ENCODE measurements around the gene MYOD1.

DNA sequence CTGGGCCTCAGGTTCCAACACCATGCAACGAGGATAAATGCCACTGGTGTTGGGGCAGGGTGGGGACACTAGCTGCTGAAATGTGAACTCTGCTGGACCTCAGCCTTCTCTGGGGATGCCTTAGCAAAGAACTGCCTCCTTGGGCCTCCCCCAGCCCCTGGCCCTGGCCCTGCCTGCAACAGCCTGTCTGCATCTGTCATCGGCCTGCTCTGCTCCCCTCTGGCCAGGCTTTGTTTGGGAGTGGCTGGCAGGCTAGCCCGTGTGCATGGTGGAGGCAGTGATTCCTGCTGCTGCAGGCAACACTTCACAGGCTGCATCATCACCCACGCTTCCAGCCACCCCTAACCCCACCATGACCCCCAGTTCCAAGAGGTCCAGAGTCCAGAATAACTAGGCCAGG, 11.5 kb upstream of the MYOD1 start:
- no peak for TF ChIP-seq POLR2AphosphoS5 (IDR thresholded peaks at IDR 0.05; ENCODE audit: low read depth, low read length)
- TF ChIP-seq, protein P1, sequence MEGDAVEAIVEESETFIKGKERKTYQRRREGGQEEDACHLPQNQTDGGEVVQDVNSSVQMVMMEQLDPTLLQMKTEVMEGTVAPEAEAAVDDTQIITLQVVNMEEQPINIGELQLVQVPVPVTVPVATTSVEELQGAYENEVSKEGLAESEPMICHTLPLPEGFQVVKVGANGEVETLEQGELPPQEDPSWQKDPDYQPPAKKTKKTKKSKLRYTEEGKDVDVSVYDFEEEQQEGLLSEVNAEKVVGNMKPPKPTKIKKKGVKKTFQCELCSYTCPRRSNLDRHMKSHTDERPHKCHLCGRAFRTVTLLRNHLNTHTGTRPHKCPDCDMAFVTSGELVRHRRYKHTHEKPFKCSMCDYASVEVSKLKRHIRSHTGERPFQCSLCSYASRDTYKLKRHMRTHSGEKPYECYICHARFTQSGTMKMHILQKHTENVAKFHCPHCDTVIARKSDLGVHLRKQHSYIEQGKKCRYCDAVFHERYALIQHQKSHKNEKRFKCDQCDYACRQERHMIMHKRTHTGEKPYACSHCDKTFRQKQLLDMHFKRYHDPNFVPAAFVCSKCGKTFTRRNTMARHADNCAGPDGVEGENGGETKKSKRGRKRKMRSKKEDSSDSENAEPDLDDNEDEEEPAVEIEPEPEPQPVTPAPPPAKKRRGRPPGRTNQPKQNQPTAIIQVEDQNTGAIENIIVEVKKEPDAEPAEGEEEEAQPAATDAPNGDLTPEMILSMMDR (IDR thresholded peaks at IDR 0.05) = no peak

Measured in Panc1 (cell line).